Measurements from ENCODE around the gene GRIK2.

GRIK2 gene

GRCh38 chr6:101883505-101883904 lies 490.0 kb downstream of the GRIK2 start:
- no peak for DNase-seq (ENCODE audit: low read depth)

GRCh38 chr6:101887532-101887931 lies 494.0 kb downstream of the GRIK2 start:
- no peak for DNase-seq (ENCODE audit: low read depth)

- DNase-seq (ENCODE audit: low read depth), result no peak
Measured at GRCh38 chr6:101907356-101908217, 514.1 kb downstream of the GRIK2 start.

- DNase-seq (ENCODE audit: low read depth), result no peak
Measured at GRCh38 chr6:101909366-101909765, 515.9 kb downstream of the GRIK2 start.

- no peak for DNase-seq (ENCODE audit: low read depth)
Measured at GRCh38 chr6:101912311-101912710, 518.8 kb downstream of the GRIK2 start.

- DNase-seq (ENCODE audit: low read depth), result no peak
Measured at GRCh38 chr6:101918471-101918870, 525.0 kb downstream of the GRIK2 start.

GRCh38 chr6:101921829-101922450 lies 528.4 kb downstream of the GRIK2 start:
- no peak for DNase-seq (ENCODE audit: low read depth)

- DNase-seq (ENCODE audit: low read depth), result no peak
Measured at GRCh38 chr6:101926149-101926925, 532.8 kb downstream of the GRIK2 start.

- DNase-seq (ENCODE audit: low read depth), result no peak
Measured at GRCh38 chr6:101931766-101932165, 538.3 kb downstream of the GRIK2 start.

GRCh38 chr6:101932704-101933103 lies 539.2 kb downstream of the GRIK2 start:
- DNase-seq (ENCODE audit: low read depth), result no peak

GRCh38 chr6:101935732-101936131 lies 542.2 kb downstream of the GRIK2 start:
- DNase-seq (ENCODE audit: low read depth), result no peak

GRCh38 chr6:101936516-101936915 lies 543.0 kb downstream of the GRIK2 start:
- DNase-seq (ENCODE audit: low read depth), result no peak

GRCh38 chr6:101937108-101937507 lies 543.6 kb downstream of the GRIK2 start:
- no peak for DNase-seq (ENCODE audit: low read depth)

- DNase-seq (ENCODE audit: low read depth), result no peak
Measured at GRCh38 chr6:101940391-101940790, 546.9 kb downstream of the GRIK2 start.

- DNase-seq (ENCODE audit: low read depth), result no peak
Measured at GRCh38 chr6:101956961-101957360, 563.5 kb downstream of the GRIK2 start.

- no peak for DNase-seq (ENCODE audit: low read depth)
Measured at GRCh38 chr6:101961357-101961756, 567.8 kb downstream of the GRIK2 start.

GRCh38 chr6:101980924-101981323 lies 587.4 kb downstream of the GRIK2 start:
- DNase-seq (ENCODE audit: low read depth), result no peak

GRCh38 chr6:101986476-101986875 lies 593.0 kb downstream of the GRIK2 start:
- DNase-seq (ENCODE audit: low read depth), result no peak

- no peak for DNase-seq (ENCODE audit: low read depth)
Measured at GRCh38 chr6:101992286-101992685, 598.8 kb downstream of the GRIK2 start.

- DNase-seq (ENCODE audit: low read depth), result no peak
Measured at GRCh38 chr6:101994521-101994920, 601.0 kb downstream of the GRIK2 start.

GRCh38 chr6:102015431-102015830 lies 621.9 kb downstream of the GRIK2 start:
- DNase-seq (ENCODE audit: low read depth), result no peak

GRCh38 chr6:102022281-102022680 lies 628.8 kb downstream of the GRIK2 start:
- DNase-seq (ENCODE audit: low read depth), result no peak

GRCh38 chr6:102022803-102023202 lies 629.3 kb downstream of the GRIK2 start:
- DNase-seq (ENCODE audit: low read depth), result no peak
